Skeletal muscle satellite cell (primary cell): ENCODE results near the gene NPAS3.

ENCODE experiments used
- H3K27me3 ChIP-seq: 2 replicates; pipeline ENCODE4 v1.7.0; 2013; ENCODE audit warnings: low read length; ENCODE audit not compliant: control insufficient read depth, insufficient read depth
- H3K36me3 ChIP-seq: 2 replicates; pipeline ENCODE4 v1.7.0; 2013; ENCODE audit warnings: mild to moderate bottlenecking, control low read depth, low read length; ENCODE audit not compliant: insufficient read depth
- H3K4me1 ChIP-seq: 2 replicates; pipeline ENCODE4 v1.7.0; 2013; ENCODE audit warnings: low read length; ENCODE audit not compliant: control insufficient read depth, insufficient read depth
- H3K4me2 ChIP-seq: 2 replicates; pipeline ENCODE4 v1.7.0; 2013; ENCODE audit warnings: mild to moderate bottlenecking, low read length
- H3K4me3 ChIP-seq: 2 replicates; pipeline ENCODE4 v1.7.0; 2013; ENCODE audit warnings: low read length
- H3K9ac ChIP-seq: 2 replicates; pipeline ENCODE4 v1.7.0; 2013; ENCODE audit warnings: mild to moderate bottlenecking, low read depth, low read length, moderate library complexity
- H3K9me3 ChIP-seq: replicated peaks from 2 replicates; pipeline ENCODE4 v1.7.0; 2013; ENCODE audit warnings: mild to moderate bottlenecking, control low read depth, low read length

NPAS3 gene

DNA sequence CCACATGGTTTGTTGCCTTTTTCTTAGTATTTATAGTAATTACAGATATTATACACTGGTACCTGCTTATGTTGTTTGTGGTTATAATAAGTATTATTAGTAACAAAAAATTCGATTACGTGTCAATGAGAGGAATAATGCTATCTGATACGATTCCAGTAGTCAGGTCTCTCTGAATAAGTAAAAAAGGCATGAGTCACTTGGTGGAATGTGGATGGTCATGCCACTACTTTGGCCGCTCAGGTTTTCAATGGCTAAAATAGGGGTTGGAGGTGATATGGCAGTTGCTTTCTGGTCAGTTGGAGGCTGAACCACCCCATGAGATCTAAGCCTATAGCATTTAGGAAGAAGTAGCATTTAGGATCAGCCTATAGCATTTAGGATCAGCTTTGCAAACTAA lies 255.9 kb downstream of the NPAS3 start:
- no peaks in the 10 kb centered on the region for H3K9me3 ChIP-seq
- no peaks in the 10 kb centered on the region for H3K36me3 ChIP-seq
- no peak overlapping the region for H3K9ac ChIP-seq
- no peaks in the 10 kb centered on the region for H3K4me1 ChIP-seq
- H3K4me2 ChIP-seq = no peak overlapping the region
- no peak overlapping the region for H3K4me3 ChIP-seq
- no peaks in the 10 kb centered on the region for H3K27me3 ChIP-seq

DNA sequence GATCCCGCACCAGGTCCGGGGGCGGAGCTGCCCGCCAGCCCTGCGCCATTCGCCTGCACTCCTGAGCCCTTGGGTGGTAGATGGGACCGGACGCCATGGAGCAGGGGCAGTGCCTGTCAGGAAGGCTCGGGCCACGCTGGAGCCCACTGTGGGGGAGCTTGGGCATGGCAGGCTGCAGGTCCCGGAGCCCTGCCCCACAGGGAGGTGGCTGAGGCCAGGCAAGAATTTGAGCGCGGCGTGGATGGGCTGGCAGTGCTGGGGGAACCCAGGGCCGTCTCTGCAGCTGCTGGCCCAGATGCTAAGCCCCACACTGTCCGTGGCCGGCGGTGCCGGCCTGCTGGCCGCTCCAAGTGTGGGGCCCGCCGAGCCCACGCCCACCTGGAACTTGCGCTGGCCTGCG lies 260.0 kb downstream of the NPAS3 start:
- Histone ChIP-seq H3K36me3 (no peaks in the 10 kb centered on the region), H3K4me3 (no peak overlapping the region), H3K9ac (no peak overlapping the region), H3K4me2 (no peak overlapping the region), H3K4me1 (no peaks in the 10 kb centered on the region), H3K9me3 (no peaks in the 10 kb centered on the region), H3K27me3 (no peaks in the 10 kb centered on the region)

DNA sequence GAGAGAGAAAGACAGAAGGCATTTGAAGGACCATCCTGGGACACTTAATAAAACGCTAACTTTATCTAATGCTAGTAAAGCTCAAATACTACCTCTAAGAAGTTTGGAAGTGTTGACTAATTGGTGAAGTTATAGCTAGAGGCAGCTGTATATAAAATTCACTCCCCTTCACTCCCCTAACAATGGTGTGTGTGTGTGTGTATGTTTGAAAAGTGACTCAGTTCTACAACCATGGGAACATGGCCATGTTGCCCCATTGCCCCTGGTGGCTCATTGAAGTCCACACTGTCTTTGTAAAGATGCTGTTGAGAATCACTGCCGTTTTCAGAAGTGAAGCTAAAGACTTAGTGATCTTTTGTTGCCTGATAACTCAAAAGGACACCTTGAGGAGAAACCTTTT lies 262.4 kb downstream of the NPAS3 start:
- Histone ChIP-seq H3K4me3 (no peak overlapping the region), H3K36me3 (no peaks in the 10 kb centered on the region), H3K4me2 (no peak overlapping the region), H3K27me3 (peaks cover 3% of the 10 kb centered on the region), H3K9ac (no peak overlapping the region), H3K4me1 (no peaks in the 10 kb centered on the region), H3K9me3 (no peaks in the 10 kb centered on the region)

DNA sequence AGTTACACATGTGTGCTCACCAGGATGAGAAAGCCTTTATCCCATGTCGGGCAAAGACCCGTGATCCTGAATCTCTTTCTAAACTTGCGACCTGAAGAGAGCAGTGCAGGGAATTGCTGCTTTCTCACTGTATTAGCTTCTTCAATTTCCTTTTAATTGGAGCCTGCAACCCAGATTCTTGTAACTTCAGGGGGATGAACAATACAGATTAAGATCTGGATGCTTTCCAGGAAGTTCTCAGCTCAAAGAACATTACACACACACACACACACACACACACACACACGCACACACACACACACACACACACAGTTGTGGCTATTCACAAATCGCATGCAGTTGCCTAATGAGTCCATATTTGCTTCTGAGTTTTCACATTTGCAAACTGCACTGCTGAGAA lies 268.3 kb downstream of the NPAS3 start:
- Histone ChIP-seq H3K36me3 (no peaks in the 10 kb centered on the region), H3K27me3 (peaks cover 9% of the 10 kb centered on the region), H3K4me3 (no peak overlapping the region), H3K9me3 (no peaks in the 10 kb centered on the region), H3K4me1 (no peaks in the 10 kb centered on the region), H3K4me2 (no peak overlapping the region), H3K9ac (no peak overlapping the region)

GRCh38 chr14:33207467-33208017 lies 268.9 kb downstream of the NPAS3 start:
- Histone ChIP-seq H3K4me3 (no peak overlapping the region), H3K9ac (no peak overlapping the region), H3K36me3 (no peaks in the 10 kb centered on the region), H3K4me1 (no peaks in the 10 kb centered on the region), H3K9me3 (no peaks in the 10 kb centered on the region), H3K27me3 (peaks cover 9% of the 10 kb centered on the region), H3K4me2 (no peak overlapping the region)

GRCh38 chr14:33210311-33210710 lies 271.6 kb downstream of the NPAS3 start:
- Histone ChIP-seq H3K27me3 (peaks cover 8% of the 10 kb centered on the region), H3K36me3 (no peaks in the 10 kb centered on the region), H3K4me1 (no peaks in the 10 kb centered on the region), H3K9ac (no peak overlapping the region), H3K9me3 (no peaks in the 10 kb centered on the region), H3K4me3 (no peak overlapping the region), H3K4me2 (no peak overlapping the region)

DNA sequence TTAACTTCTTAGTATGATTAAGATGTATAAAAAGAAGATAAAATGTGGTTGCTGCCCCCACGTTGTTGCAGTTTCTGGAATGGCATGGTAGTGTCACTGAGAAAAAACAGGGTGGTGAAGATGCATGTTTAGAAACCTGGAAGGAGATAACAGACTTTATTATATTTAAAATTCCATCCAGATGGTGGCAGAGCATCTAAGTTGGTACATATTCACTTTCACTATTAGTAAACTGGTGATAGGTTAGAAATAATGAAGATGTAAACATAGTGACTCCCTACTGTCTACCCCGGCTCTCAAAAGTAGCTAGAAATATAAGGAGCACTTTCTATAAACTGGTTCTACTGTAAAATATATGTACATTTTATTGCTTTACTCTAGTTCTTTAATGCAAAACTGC lies 279.3 kb downstream of the NPAS3 start:
- Histone ChIP-seq H3K36me3 (no peaks in the 10 kb centered on the region), H3K27me3 (no peaks in the 10 kb centered on the region), H3K9me3 (no peaks in the 10 kb centered on the region), H3K9ac (no peak overlapping the region), H3K4me1 (no peaks in the 10 kb centered on the region), H3K4me3 (no peak overlapping the region), H3K4me2 (no peak overlapping the region)

DNA sequence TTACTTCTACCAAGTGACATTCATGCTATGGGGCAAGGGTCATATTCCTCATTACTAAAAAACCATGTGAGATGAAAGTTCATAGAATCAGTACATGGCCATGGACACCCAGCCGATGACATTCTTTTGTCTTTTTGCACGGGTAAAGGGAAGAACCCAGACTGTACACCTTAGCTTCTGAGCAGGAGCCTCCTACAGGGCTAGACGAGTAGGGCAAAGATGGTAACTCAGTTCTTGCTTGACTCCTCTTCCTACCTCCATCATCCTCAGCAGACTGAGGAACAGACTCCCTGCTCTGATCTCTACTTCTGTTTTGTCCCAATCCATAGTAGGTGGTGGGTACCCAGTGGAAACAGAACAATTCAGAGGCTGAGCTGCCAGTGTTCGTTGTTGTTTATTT lies 281.3 kb downstream of the NPAS3 start:
- H3K27me3 ChIP-seq = no peaks in the 10 kb centered on the region
- no peak overlapping the region for H3K4me3 ChIP-seq
- H3K4me1 ChIP-seq = no peaks in the 10 kb centered on the region
- no peaks in the 10 kb centered on the region for H3K36me3 ChIP-seq
- H3K9ac ChIP-seq = no peak overlapping the region
- no peaks in the 10 kb centered on the region for H3K9me3 ChIP-seq
- H3K4me2 ChIP-seq = no peak overlapping the region

DNA sequence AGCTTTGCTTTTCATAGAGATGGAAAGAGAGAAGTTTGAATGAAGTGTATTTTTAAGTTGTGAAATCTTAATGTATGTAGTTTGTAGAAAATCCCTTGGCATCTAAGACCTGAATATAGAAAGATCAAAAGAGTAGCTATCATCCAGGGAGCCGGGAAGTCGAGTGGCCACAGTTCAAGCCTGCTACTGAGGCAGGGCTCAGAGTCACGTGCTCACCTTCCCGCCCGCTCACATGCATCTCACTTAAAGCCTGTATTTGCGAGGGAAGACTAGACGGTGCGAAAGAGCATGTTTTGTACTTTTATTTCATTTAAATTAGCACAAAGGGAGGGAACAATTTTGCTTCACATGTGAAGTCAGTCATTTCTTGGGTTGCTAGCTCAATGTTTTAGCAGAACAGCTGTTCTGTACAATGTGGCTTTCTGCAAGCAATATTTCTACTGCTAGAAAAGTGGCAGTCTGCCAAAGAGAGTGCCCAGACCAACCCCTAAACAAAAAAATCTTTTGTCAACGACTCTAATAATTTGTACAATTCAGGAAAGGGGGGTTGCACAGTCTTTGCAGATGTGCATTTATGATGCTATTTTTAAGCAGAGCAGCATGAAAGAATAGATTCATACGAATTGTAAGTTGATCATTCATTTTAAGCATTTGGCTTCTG lies 290.7 kb downstream of the NPAS3 start:
- Histone ChIP-seq H3K9ac (no peak overlapping the region), H3K27me3 (no peaks in the 10 kb centered on the region), H3K4me3 (no peak overlapping the region), H3K9me3 (no peaks in the 10 kb centered on the region), H3K4me2 (no peak overlapping the region), H3K36me3 (no peaks in the 10 kb centered on the region), H3K4me1 (no peaks in the 10 kb centered on the region)

GRCh38 chr14:33230021-33230420 lies 291.3 kb downstream of the NPAS3 start:
- Histone ChIP-seq H3K9ac (no peak overlapping the region), H3K36me3 (no peaks in the 10 kb centered on the region), H3K4me1 (no peaks in the 10 kb centered on the region), H3K4me2 (no peak overlapping the region), H3K4me3 (no peak overlapping the region), H3K27me3 (no peaks in the 10 kb centered on the region), H3K9me3 (no peaks in the 10 kb centered on the region)

DNA sequence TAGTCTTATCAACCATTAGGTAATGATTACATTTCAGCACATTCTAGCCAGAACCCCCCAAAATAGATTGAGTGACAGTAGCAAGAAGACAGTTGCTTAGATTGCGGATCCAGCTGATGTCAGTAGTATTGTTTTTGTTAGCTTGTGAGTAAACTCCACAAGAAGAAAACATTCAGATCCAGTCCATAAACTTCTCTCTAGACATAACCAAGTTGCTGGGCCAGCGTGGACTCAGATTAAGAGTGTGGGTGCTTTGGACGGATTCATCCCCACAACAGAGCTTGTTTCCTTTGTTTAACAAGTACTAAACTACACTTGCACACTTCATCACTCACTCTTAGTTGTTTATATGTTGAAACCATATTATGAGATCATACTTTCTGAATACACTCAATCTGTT lies 293.4 kb downstream of the NPAS3 start:
- Histone ChIP-seq H3K4me1 (no peaks in the 10 kb centered on the region), H3K4me3 (no peak overlapping the region), H3K4me2 (no peak overlapping the region), H3K9me3 (no peaks in the 10 kb centered on the region), H3K36me3 (no peaks in the 10 kb centered on the region), H3K27me3 (no peaks in the 10 kb centered on the region), H3K9ac (no peak overlapping the region)

- Histone ChIP-seq H3K4me1 (no peaks in the 10 kb centered on the region), H3K4me3 (no peak overlapping the region), H3K9me3 (no peaks in the 10 kb centered on the region), H3K9ac (no peak overlapping the region), H3K4me2 (no peak overlapping the region), H3K27me3 (no peaks in the 10 kb centered on the region), H3K36me3 (no peaks in the 10 kb centered on the region)
These were observed 298.5 kb downstream of the NPAS3 start for GRCh38 chr14:33237115-33237740.
